Renal cortex interstitium (tissue), 15 donors: ENCODE measurements around the gene SDE2. TPM values are rescaled to one million over a fixed set of nuclear protein-coding genes. Genes with fewer than 3 reads are reported as not detected.

ENCODE experiments used
- DNase-seq, 11 donors: peaks; one replicate each; pipeline ENCODE4 v3.0.0-alpha.2; 2013; ENCODE audit warnings: low read depth in 9 of 11, low spot score in 4 of 11; ENCODE audit errors: extremely low read depth in 1 of 11
- long read RNA-seq, 16 experiments: transcript quantifications; one replicate each; lab custom pipeline, GENCODE V29; 2026
- polyA plus RNA-seq, 3 donors: library from polyadenylated mRNA; unstranded; fragments of 120-200 nt; gene quantifications; one replicate each; pipeline ENCODE4 v1.2.1, GENCODE V29; 2013; ENCODE audit not compliant: insufficient read length in 3 of 3

Gene SDE2
- 10 to 100 TPM; 19.9 to 23.8 (median 21.7) TPM for polyA plus RNA-seq
- long read RNA-seq, donor 1, partial matches to known transcripts: 2,387 of 2,529 reads
- long read RNA-seq, donor 1, other reads (novel, unspliced or antisense): 142 of 2,529 reads
- long read RNA-seq, donor 2, partial matches to known transcripts: 0 of 2 reads
- long read RNA-seq, donor 2, other reads (novel, unspliced or antisense): 0 of 2 reads
- long read RNA-seq, donor 3, transcript SDE2-201 (7 exons, 3,975 nt): major isoform, 9 of 20 reads
- long read RNA-seq, donor 3, partial matches to known transcripts: 11 of 20 reads
- long read RNA-seq, donor 3, other reads (novel, unspliced or antisense): 0 of 20 reads
- long read RNA-seq, donor 4, partial matches to known transcripts: 0 of 4 reads
- long read RNA-seq, donor 4, other reads (novel, unspliced or antisense): 0 of 4 reads
- long read RNA-seq, donor 5: 0 reads
- long read RNA-seq, donor 6, partial matches to known transcripts: 5 of 8 reads
- long read RNA-seq, donor 6, other reads (novel, unspliced or antisense): 0 of 8 reads
- long read RNA-seq, donor 7, partial matches to known transcripts: 0 of 2 reads
- long read RNA-seq, donor 7, other reads (novel, unspliced or antisense): 0 of 2 reads
- long read RNA-seq, donor 8, partial matches to known transcripts: 3,856 of 4,049 reads
- long read RNA-seq, donor 8, other reads (novel, unspliced or antisense): 190 of 4,049 reads
- long read RNA-seq, donor 9, transcript SDE2-201 (7 exons, 3,975 nt): major isoform, 6 of 11 reads
- long read RNA-seq, donor 9, partial matches to known transcripts: 5 of 11 reads
- long read RNA-seq, donor 9, other reads (novel, unspliced or antisense): 0 of 11 reads
- long read RNA-seq, donor 10, partial matches to known transcripts: 2,376 of 2,518 reads
- long read RNA-seq, donor 10, other reads (novel, unspliced or antisense): 139 of 2,518 reads
- long read RNA-seq, donor 11, partial matches to known transcripts: 0 of 4 reads
- long read RNA-seq, donor 11, other reads (novel, unspliced or antisense): 0 of 4 reads
- long read RNA-seq, donor 12: 0 reads
- long read RNA-seq, donor 13, partial matches to known transcripts: 0 of 2 reads
- long read RNA-seq, donor 13, other reads (novel, unspliced or antisense): 0 of 2 reads
- long read RNA-seq, donor 14, partial matches to known transcripts: 0 of 4 reads
- long read RNA-seq, donor 14, other reads (novel, unspliced or antisense): 0 of 4 reads
- long read RNA-seq, donor 15, partial matches to known transcripts: 7 of 8 reads
- long read RNA-seq, donor 15, other reads (novel, unspliced or antisense): 0 of 8 reads
- long read RNA-seq, donor 16, transcript SDE2-201 (7 exons, 3,975 nt): major isoform, 8 of 32 reads
- long read RNA-seq, donor 16, partial matches to known transcripts: 24 of 32 reads
- long read RNA-seq, donor 16, other reads (novel, unspliced or antisense): 0 of 32 reads

DNA sequence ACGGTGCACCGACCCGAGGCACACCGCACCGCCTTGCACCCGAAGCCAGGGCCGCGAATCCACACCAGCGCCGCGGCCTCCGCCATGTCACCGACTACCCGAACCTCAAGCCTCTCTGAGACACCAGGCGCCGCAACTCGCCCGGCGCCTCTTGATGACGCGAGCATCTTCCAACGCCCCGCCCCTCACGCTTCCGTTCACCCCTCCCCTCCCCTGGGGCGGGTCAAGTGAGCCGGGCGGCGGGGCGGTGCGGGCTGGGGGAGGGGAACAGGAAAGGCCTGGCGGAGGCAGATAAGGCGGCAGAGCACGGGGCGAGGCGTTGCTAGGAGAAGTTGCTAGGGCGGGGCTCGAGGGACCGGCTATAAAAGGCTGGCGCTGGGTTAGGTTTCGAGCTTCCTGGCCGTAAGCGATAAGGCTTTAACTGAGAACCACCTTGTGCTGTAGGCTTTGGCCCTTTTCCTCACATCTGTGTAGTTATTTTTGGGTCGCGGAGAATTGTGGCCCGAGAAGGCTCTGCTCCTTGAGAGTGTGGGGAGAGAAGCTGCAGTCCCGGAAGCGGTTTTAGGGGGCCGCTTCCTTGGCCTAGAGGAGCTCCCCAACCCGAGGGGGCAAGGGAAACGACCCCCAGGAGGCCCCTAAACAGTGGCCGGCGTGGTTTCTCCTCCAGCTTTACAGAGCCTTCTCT, at the start of gene SDE2:
SDE2 (minus strand) TSS at position 117 of the 685 bp plus-strand sequence; CDS start at position 86, 31 bp downstream.
- DNase-seq: peak; percentile 93 to 100 (median 98)

- no peak for DNase-seq
Observed at GRCh38 chr1:226048886-226049285, 49.7 kb upstream of the SDE2 start.

DNA sequence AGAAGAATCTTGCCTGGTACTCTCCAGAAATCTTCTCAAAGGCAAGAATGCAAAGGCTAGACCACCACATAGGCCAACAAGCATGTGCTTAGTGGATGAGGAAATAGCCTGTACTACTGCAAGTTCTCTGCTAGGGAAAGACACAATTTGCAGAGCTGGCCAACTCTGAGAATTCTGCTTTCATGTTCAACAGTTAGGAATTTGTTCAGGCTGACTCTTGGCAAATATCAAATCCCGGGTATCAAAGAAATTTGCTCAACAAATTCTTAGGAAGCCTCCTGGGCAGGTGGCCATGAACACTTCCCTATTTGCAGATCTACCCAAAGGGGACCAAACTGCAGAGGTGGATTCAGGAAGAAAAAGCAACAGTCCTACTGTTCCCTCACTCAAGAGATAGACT, 48.4 kb upstream of the SDE2 start:
- DNase-seq: no peak

DNA sequence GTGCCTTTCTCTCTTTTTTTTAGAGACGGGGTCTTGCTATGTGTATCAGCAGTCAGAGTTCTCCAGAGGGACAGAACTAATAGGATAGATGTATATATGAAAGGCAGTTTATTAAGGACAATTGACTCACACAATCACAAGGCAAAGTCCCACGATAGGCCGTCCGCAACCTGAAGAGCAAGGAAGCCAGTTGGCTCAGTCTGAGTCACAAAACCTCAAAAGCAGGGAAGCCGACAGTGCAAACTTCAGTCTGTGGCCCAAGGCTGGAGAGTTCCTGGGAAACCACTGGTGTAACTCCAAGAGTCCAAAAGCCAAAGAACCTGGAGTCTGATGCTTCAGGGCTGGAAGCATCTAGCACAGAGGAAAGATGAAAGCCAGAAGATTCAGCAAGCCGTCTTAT, 47.1 kb upstream of the SDE2 start:
- no peak for DNase-seq

GRCh38 chr1:226044514-226045101, 45.5 kb upstream of the SDE2 start:
- no peak for DNase-seq

DNA sequence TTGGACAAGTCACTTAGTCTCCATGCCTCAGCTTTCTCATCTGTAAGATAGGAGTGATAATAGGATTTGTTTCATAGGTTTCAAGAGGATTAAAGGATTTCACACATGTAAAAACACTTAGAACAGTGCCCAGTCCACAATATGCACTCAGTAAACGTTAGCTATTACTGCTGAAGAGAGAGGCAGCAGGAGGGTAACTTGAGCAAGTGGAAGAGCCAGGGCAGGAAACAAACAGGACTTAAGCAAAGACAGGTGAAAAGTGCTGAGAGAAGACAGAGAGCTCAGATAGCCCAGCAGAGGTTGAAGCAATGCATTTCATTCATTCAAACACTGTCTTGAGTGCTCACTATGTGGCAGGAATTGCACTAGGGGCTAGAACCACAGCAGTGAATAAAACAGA, 42.3 kb upstream of the SDE2 start:
- no peak for DNase-seq

DNA sequence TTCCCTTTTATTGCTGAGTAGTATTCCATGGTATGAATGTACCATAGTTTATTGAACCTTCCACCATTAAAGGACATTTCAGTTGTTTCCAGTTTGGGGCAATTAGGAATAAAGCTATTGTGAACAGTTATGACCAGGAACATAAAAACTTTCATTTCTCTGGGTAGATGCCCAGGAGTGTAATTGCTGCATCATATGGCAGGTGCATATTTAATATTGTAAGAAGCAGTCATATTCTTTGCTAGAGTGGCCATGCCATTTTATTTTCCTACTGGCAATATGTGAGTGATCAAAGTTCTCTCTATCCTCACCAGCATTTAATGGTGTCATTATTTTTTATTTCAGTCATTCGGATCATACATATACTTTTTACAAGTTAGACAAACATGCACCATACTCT, 39.5 kb upstream of the SDE2 start:
- DNase-seq: no peak

- no peak for DNase-seq
Observed at GRCh38 chr1:226035915-226036314, 36.8 kb upstream of the SDE2 start.

- DNase-seq: no peak
Observed at GRCh38 chr1:226034482-226034881, 35.3 kb upstream of the SDE2 start.

DNA sequence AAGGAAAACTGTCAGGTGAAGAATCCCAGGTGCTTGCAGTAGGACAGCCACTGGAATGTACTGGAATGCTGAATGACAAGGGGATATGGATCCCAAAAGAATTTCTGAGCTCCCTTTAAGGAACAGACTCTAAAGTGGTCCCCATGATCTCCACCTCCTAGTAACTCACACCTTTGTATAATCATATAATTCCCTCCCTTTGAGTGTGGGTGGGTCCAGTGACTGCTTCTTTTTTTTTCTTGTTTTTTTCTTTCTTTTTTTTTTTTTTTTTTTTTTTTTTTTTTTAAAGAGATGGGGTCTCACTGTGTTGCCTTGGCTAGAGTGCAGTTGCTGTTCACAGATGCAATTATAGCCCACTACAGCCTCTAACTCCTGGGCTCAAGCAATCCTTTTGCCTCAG, 34.8 kb upstream of the SDE2 start:
- DNase-seq: no peak

DNA sequence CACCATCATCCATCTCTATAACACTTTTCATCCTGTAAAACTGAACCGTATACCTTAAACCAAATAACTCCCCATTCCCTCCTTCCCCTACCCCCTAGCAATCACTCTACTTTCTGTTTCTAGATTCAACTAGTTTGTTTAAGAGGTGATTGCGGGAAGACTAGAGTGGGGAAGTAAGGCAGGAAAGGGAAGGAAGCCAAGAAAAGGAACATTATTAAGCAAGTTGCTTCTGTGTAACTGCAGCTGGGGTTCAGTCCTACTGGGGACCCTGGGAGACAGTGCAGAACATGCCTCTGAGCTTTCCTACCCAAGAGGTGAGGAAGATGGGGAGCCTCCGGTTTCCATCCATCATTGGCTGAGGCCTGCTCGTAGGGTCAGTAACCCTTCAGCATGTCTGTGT, 34.4 kb upstream of the SDE2 start:
- no peak for DNase-seq

GRCh38 chr1:226029568-226030225, 30.6 kb upstream of the SDE2 start:
- DNase-seq: no peak

DNA sequence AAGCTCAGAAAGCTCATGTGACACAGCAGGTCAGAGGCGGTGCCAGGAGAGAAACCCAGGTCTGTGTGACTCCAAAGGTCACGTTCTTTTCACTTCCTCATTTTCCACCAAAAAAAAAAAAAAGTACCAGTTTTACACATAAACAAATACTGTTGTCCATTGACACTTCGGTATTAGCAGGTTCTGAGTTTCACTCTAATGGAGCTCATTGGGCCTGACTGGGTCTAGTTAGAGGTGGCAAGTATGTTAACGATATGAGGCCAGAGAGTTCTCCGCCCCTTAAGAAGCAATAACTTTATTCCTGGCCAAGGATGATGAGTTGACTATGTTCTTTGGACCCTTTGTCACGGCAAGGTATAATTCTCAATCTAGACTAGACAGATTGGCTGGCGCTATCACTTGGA, 30.0 kb upstream of the SDE2 start:
- no peak for DNase-seq

DNA sequence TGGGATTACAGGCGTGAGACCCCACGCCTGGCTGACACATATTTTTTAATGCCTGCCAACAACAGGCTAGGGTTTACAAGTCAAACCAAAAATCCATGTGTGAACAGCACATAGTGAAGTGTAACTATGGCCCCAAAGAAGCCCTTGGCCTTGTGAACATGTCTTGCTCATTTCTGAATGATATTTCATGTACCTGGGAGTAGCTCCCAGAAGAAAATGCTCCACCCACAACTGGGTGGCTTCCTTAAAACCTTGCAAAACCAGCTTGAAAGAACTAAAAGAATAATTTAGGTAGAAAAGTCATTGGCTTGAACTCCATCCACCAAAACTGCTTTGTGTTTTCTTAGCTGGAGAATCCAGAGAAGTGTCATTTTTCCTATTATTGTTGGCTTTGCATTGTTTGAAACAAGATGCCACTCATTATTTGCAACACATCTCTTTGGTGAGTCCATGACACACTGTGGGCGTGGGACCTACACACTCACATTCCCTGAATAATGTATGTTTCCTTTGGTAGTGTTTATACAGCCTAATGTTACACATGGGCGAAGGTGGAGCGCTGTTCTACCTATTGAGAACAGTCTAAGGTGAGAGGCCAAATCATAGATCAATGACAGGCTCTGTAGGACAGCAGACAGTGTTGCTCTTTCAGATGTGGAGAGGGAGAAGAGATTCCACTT, 28.5 kb upstream of the SDE2 start:
- DNase-seq: peak in 1 of 11 donors; percentile 7

GRCh38 chr1:226026833-226027232, 27.7 kb upstream of the SDE2 start:
- no peak for DNase-seq

DNA sequence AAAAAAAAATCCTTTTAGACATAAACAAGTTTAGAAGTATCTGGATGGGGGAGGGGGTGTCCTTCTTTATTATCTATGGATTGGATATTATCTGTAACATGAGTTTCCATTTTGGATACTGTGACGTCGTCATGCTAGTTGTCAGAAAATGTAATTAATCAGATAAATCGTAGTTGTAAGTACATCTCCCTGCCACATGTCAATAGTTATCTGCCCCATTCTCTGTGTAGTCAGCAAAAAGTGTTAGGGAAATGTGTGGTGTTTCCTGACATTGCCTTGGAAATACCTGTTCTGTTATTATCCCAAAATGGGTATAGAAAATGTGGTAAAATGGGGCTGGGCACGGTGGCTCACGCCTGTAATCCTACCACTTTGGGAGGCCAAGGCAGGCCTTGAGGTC, 24.6 kb upstream of the SDE2 start:
- no peak for DNase-seq

DNA sequence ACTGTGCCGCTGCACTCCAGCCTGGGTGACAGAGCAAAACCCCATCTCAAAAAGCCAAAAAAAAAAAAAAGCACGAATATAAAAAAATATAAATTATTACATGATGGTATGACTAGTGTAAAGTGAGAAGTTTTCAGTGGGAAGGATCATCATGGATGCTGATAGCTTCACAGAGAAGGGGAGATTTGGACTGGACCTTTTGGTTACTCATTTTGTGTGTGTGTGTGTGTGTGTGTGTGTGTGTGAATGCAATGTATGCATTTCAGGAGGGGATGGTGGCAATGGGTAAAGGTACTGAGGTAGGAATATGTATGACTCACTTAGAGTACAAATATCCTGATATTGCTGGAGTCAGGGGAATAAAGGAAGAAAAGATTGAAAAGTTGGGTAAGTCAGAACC, 22.7 kb upstream of the SDE2 start:
- DNase-seq: no peak
